Measurements from ENCODE around the gene SYNE4.
"Not testable (repeated sequence)": the region's sequence is repeated elsewhere in the genome, so short reads cannot be mapped to it uniquely, and the experiment has no call there.

Gene SYNE4

GRCh38 chr19:35957411-35957810, 51.2 kb downstream of the SYNE4 start:
- in situ Hi-C loops (cut with MboI; ENCODE audit: low sequenced_read_pairs), result not testable (repeated sequence)

GRCh38 chr19:35955881-35956634, 52.6 kb downstream of the SYNE4 start:
- in situ Hi-C loops (cut with MboI; ENCODE audit: low sequenced_read_pairs), result no loop called here
